B cell (primary cell): Measurements from ENCODE around the gene ADH1C. TPM values are rescaled to one million over a fixed set of nuclear protein-coding genes. Genes with fewer than 3 reads are reported as not detected.

Experiments
- ATAC-seq: fragments of 200-7000 bp; cut with Tn5 transposase; one replicate; pipeline ENCODE4 v1.10.0; 2021; ENCODE audit warnings: low read depth, mild to moderate bottlenecking, moderate number of reproducible peaks, moderate library complexity
- CTCF ChIA-PET: fragments of 350-600 bp; sonication (Branson Sonifier 250); formaldehyde crosslinking; loops from one replicate; lab custom pipeline; 2021; ENCODE audit warnings: antibody characterized with exemption, inconsistent platforms; lab: Charles Lee
- POLR2A ChIA-PET: fragments of 350-600 bp; sonication (Branson Sonifier 250); formaldehyde crosslinking; loops from one replicate; lab custom pipeline; 2021; ENCODE audit warnings: antibody characterized with exemption; lab: Charles Lee
- DNase-seq: peaks from one replicate; pipeline ENCODE4 v3.0.0; 2013
- H2AFZ ChIP-seq: 2 replicates; pipeline ENCODE4 v1.6.1; 2012; ENCODE audit warnings: mild to moderate bottlenecking, low read depth, low read length; ENCODE audit not compliant: insufficient read depth, poor library complexity, severe bottlenecking
- H3K27ac ChIP-seq, 2 donors: 1 replicate in 1 of 2; 2 replicates in 1 of 2; pipeline ENCODE4 v1.5.1; 2012 to 2013; ENCODE audit warnings: low read length in 2 of 2, mild to moderate bottlenecking in 2 of 2, moderate library complexity in 1 of 2
- H3K27me3 ChIP-seq, 4 experiments: fragments of 200-600 bp in 1 of 4; sonication (generic) in 1 of 4; replicated peaks in 1 of 4; 1 replicate in 2 of 4; 2 replicates in 2 of 4; pipeline versions ENCODE4 v1.6.1 to v1.7.0; 2013 to 2016; ENCODE audit warnings: low read length in 3 of 4, mild to moderate bottlenecking in 2 of 4, mixed read lengths in 1 of 4, moderate library complexity in 1 of 4; ENCODE audit not compliant: insufficient read depth in 4 of 4, control insufficient read depth in 3 of 4; ENCODE audit errors: control extremely low read depth in 1 of 4
- H3K36me3 ChIP-seq, 2 experiments: replicated peaks in 1 of 2; 1 replicate in 1 of 2; 2 replicates in 1 of 2; pipeline versions ENCODE4 v1.6.1 to v1.7.1; 2013; ENCODE audit warnings: low read length in 1 of 2; ENCODE audit not compliant: insufficient read depth in 2 of 2, control insufficient read depth in 1 of 2; ENCODE audit errors: control extremely low read depth in 1 of 2, extremely low read depth in 1 of 2
- H3K4me1 ChIP-seq, 2 donors: fragments of 200-600 bp in 1 of 2; sonication (generic) in 1 of 2; 1 replicate in 1 of 2; 2 replicates in 1 of 2; pipeline versions ENCODE4 v1.5.1 to v1.6.1; 2013 to 2017; ENCODE audit warnings: low read length in 2 of 2; ENCODE audit not compliant: control insufficient read depth in 2 of 2, insufficient read depth in 2 of 2
- H3K4me2 ChIP-seq: replicated peaks from 2 replicates; pipeline ENCODE3; 2012; ENCODE audit warnings: mild to moderate bottlenecking, low read depth, low read length; ENCODE audit not compliant: poor library complexity, severe bottlenecking
- H3K4me3 ChIP-seq, 5 experiments: fragments of 200-600 bp in 1 of 5; sonication (generic) in 1 of 5; 1 replicate in 3 of 5; 2 replicates in 2 of 5; pipeline versions ENCODE4 v1.5.1 to v1.7.0; 2011 to 2016; ENCODE audit warnings: low read length in 4 of 5, mild to moderate bottlenecking in 4 of 5, low read depth in 2 of 5, control low read depth in 1 of 5, moderate library complexity in 1 of 5; ENCODE audit not compliant: insufficient read depth in 1 of 5; ENCODE audit errors: control extremely low read depth in 1 of 5, extremely low read depth in 1 of 5
- H3K79me2 ChIP-seq: fragments of 200-600 bp; sonication (generic); one replicate; pipeline ENCODE4 v1.6.0; 2016; ENCODE audit warnings: low read length; ENCODE audit not compliant: control insufficient read depth, insufficient read depth
- H3K9ac ChIP-seq: fragments of 200-600 bp; sonication (generic); 2 replicates; pipeline ENCODE4 v1.6.1; 2017; ENCODE audit warnings: mild to moderate bottlenecking, low read length, moderate library complexity
- H3K9me3 ChIP-seq, 3 donors: one replicate each; pipeline versions ENCODE4 v1.6.1 to v1.7.1; 2013; ENCODE audit warnings: low read length in 2 of 3; ENCODE audit not compliant: control insufficient read depth in 2 of 3, insufficient read depth in 1 of 3; ENCODE audit errors: control extremely low read depth in 1 of 3
- H4K20me1 ChIP-seq: 2 replicates; pipeline ENCODE4 v1.6.0; 2012; ENCODE audit warnings: mild to moderate bottlenecking, low read length; ENCODE audit not compliant: insufficient read depth, control insufficient read depth, poor library complexity, severe bottlenecking
- H3K27ac Mint-ChIP-seq: one replicate; pipeline ENCODE4 v1.8.0; 2021; ENCODE audit warnings: mixed read lengths
- H3K27me3 Mint-ChIP-seq: one replicate; pipeline ENCODE4 v1.8.0; 2021; ENCODE audit warnings: mixed read lengths
- H3K4me1 Mint-ChIP-seq: one replicate; pipeline ENCODE4 v1.8.0; 2021; ENCODE audit warnings: mixed read lengths
- H3K4me3 Mint-ChIP-seq: one replicate; pipeline ENCODE4 v1.8.0; 2021; ENCODE audit warnings: mixed read lengths
- H3K9me3 Mint-ChIP-seq: one replicate; pipeline ENCODE4 v1.8.0; 2022; ENCODE audit warnings: mixed read lengths; ENCODE audit not compliant: insufficient read depth
- EZH2 ChIP-seq: IDR thresholded peaks from 2 replicates; pipeline ENCODE4 v1.6.1; 2012; ENCODE audit warnings: borderline replicate concordance, low read depth, mild to moderate bottlenecking, moderate library complexity, low read length; ENCODE audit not compliant: insufficient read depth, poor library complexity, severe bottlenecking
- WGBS: methylation state at CpG from one replicate; pipeline ENCODE4 v1.1.5; 2013; ENCODE audit warnings: missing lambda C conversion rate; ENCODE audit not compliant: insufficient coverage; 5-methylcytosine and 5-hydroxymethylcytosine counted together
- intact Hi-C: fragments of 100-400 bp; cut with micrococcal nuclease; formaldehyde crosslinking; loops from one replicate; pipeline ENCODE4 v1.10.0; 2022
- polyA plus RNA-seq: library from polyadenylated mRNA; depleted of rRNA; stranded (reverse); fragments of >200 nt; gene quantifications from 2 replicates; pipeline ENCODE4 v1.2.3, GENCODE V29; 2012
- total RNA-seq, 2 donors: library from RNA; stranded (reverse); fragments of 120-200 nt in 1 of 2; gene quantifications; 1 replicate in 1 of 2; 2 replicates in 1 of 2; pipeline versions ENCODE4 v1.2.3 to v1.2.4, GENCODE V29; 2013 to 2022
- TF ChIP-seq, protein P1 (sequence below): fragments of 200-600 bp; IDR thresholded peaks from one replicate; pipeline ENCODE4 v1.8.0; 2022; ENCODE audit warnings: antibody characterized with exemption, mild to moderate bottlenecking

Gene ADH1C
- total and polyA plus RNA-seq, 2 donors (not counting 1 experiment from before 2014, with no cell fraction given): not detected

DNA sequence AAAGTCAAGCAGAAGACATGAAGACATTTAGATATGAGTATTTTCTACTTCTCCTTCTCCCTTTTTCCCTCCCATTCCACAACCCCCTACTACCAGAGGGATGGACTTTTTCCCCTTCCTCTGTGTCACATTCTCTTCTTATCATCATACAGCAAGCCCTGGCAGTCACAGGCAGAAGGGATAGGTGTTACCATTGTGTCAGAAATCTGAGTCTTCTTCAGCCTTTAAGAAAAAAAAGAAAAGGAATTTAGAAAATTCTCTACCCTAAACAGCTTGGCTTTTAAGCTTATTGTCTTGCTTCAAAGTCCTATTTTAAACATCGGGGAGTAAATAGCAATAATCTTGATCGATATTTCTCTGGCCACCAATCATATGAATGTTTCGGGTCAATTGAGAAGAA, 30.9 kb upstream of the ADH1C start:
- Histone ChIP-seq H3K4me1 (no peaks in the 10 kb centered on the region), H3K27ac (no peak overlapping the region), H3K9me3 (no peaks in the 10 kb centered on the region), H3K4me2 (no peak overlapping the region), H3K27me3 (peaks cover 0 to 3% (median 1%) of the 10 kb centered on the region in 4 experiments), H3K4me3 (no peak overlapping the region), H3K9ac (no peak overlapping the region), H3K79me2 (no peaks in the 10 kb centered on the region), H2AFZ (no peak overlapping the region), H3K36me3 (no peaks in the 10 kb centered on the region), H4K20me1 (no peaks in the 10 kb centered on the region)
- ChIA-PET CTCF (interaction anchor here (0.7 kb wide), 1 partner anchor 916 kb away, joined by 3 read pairs; no protein-coding TSS in a partner anchor), POLR2A (no interaction called here)
- Mint-ChIP-seq H3K27me3 (peaks cover 11% of the 10 kb centered on the region), H3K9me3 (no peaks in the 10 kb centered on the region), H3K4me3 (no peak overlapping the region), H3K27ac (no peak overlapping the region), H3K4me1 (no peaks in the 10 kb centered on the region)
- TF ChIP-seq EZH2: no peak
- TF ChIP-seq, protein P1, sequence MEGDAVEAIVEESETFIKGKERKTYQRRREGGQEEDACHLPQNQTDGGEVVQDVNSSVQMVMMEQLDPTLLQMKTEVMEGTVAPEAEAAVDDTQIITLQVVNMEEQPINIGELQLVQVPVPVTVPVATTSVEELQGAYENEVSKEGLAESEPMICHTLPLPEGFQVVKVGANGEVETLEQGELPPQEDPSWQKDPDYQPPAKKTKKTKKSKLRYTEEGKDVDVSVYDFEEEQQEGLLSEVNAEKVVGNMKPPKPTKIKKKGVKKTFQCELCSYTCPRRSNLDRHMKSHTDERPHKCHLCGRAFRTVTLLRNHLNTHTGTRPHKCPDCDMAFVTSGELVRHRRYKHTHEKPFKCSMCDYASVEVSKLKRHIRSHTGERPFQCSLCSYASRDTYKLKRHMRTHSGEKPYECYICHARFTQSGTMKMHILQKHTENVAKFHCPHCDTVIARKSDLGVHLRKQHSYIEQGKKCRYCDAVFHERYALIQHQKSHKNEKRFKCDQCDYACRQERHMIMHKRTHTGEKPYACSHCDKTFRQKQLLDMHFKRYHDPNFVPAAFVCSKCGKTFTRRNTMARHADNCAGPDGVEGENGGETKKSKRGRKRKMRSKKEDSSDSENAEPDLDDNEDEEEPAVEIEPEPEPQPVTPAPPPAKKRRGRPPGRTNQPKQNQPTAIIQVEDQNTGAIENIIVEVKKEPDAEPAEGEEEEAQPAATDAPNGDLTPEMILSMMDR: no peak
- intact Hi-C loops: no loop called here
- ATAC-seq (no peak), DNase-seq (no peak)
- no CpG with 5 or more reads among the region's 3 CpGs for WGBS

DNA sequence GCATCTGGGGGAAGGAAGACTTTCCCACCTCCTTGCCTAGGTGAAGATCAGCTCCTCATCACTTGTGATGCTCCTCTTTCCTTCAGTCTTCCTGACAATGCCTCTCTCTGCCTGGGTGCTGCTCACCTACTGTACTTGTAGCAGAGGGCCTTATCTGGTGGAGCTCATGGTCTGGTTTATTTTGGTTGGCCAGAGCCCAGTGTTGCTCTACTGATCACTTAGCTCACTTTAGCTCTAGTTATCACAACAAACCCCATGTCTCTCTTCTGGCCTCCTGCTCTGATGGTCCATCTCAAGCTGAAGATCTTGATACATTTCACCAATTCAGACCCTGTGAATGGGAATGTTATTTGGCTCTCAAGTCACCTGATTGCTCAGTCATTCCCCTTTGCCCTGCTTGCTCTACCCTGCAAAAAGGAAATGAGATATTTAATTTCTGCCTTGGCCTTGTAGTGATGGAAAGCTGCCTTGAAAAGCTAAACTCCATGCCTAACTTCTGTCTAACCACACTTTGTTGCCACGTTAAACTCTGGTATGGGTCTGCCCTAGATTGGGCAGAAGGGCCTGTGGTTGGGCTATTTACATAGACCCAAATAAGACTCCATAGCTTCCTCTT, 30.3 kb upstream of the ADH1C start:
- no peak for ATAC-seq
- CTCF ChIA-PET: interaction anchor here (0.7 kb wide), 1 partner anchor 916 kb away, joined by 3 read pairs; no protein-coding TSS in a partner anchor

More for the DNA sequence above, 30.3 kb upstream of the ADH1C start:
- no peak overlapping the region for H3K27ac Mint-ChIP-seq
- Histone ChIP-seq H3K27me3 (peaks cover 0 to 3% (median 1%) of the 10 kb centered on the region in 4 experiments), H3K27ac (no peak overlapping the region), H3K4me3 (no peak overlapping the region), H3K9me3 (no peaks in the 10 kb centered on the region), H3K79me2 (no peaks in the 10 kb centered on the region), H3K4me2 (no peak overlapping the region), H2AFZ (no peak overlapping the region), H4K20me1 (no peaks in the 10 kb centered on the region), H3K36me3 (no peaks in the 10 kb centered on the region), H3K4me1 (no peaks in the 10 kb centered on the region), H3K9ac (no peak overlapping the region)
- no peak overlapping the region for H3K4me3 Mint-ChIP-seq
- no peak for DNase-seq
- H3K4me1 Mint-ChIP-seq: no peaks in the 10 kb centered on the region
- POLR2A ChIA-PET: no interaction called here
- intact Hi-C loops: no loop called here
- peaks cover 11% of the 10 kb centered on the region for H3K27me3 Mint-ChIP-seq
- no peaks in the 10 kb centered on the region for H3K9me3 Mint-ChIP-seq
- no CpG with 5 or more reads among the region's 1 CpG for WGBS
- TF ChIP-seq, protein P1: no peak
- no peak for TF ChIP-seq EZH2
